GM21723 (cell line): ENCODE results near the gene NSMF.

Source experiments
- ATAC-seq: cut with Tn5 transposase; IDR thresholded peaks from one replicate; pipeline ENCODE4 v1.9.1; 2021; ENCODE audit warnings: mild to moderate bottlenecking, moderate library complexity; ENCODE audit not compliant: unreplicated experiment

The NSMF gene

DNA sequence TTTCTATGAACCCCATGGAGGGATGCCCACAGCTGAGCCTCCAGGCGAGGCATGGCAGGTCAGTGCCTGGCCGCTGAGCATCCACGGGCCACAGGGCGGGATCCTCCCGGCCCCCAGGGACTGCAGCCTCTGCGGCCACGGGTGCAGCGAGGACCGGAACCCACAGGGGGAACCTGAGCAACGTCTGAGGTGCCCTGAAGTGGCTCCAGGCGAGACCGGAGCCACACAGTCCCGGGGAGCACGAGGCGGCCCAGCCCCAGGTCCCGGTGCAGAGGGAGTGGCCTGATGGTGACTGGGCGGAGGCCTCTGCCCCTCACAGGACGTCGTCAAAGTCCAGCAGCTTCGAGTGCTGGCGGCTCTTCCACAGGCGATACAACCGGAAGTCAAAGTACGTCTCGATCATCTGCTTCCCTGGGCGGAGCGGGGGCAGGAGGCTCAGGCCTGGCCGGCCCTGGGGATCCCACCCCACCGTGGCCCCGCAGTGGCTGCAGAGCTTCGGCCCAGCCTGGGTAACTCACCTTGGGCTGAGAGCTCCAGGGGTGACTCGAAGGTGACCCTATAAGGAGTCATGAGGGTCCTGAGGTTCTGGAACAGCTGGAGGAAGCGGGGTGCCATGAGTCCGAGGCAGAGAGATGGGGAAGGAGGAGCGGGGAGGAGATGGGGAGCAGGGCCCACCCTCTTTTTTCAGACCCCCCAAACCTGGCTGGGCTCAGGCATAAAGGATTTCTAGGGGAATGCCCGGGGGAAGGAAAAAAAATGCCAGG lies 9.9 kb downstream of the NSMF start:
- ATAC-seq, result no peak

DNA sequence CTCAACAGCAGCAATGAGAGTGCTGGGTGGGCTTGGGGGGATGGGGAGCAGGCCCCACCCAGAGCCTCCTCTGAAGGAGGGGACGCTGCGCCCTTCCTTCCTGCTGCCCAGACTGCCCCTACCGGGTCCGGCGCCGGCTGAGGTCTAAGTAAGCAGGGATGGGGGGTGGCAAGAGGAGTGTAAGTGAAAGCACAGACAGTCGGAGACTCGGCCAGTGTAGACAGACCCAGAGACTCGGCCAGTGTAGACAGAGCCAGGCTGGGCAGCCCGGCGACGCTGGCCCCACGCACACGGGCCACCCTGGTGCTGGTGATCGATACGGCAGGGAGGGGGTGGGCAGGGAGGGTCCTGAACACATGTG lies 10.6 kb downstream of the NSMF start:
- no peak for ATAC-seq

DNA sequence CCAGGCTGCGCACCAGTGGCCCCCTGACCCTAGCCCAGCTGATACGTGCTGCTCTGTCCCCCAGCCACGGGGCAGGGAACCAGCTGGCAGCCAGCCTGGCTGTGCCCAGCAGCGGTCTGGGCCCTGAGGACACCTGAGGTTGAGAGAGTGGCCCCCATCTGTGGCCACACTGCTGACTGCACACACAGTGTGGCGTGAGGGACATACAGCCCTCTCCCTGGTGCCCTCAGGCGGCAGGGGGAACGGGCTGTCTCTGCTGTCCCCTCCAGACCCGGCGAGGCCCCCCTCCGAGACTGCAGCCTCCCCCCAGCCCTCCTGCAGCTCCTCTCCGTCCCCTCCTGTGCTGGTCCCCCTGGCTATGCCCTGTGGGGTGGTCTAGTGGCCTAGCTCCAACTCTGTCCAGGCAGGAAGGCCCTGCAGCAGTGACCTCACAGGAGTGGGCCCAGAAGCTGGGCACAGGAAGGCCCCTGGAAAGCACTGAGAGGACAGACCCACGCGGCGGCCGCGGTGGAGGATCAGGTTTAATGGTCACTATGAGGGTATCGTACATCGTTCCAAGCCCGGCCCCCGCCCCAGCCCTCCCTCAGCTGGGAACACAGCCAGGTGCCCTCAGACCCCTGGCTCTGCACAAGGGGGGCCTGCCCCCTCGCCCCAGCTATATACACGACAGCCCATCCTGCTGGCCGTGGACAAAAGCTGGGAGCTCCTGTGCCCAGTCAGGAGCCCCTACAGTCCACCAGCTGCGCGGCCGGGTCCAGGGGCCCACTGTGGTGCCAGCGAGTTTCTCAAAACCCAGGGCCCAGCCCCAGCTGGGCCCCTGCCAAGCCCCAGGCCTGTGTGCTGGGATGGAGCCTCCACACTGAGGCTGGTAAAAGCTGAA lies 11.2 kb downstream of the NSMF start:
- no peak for ATAC-seq

DNA sequence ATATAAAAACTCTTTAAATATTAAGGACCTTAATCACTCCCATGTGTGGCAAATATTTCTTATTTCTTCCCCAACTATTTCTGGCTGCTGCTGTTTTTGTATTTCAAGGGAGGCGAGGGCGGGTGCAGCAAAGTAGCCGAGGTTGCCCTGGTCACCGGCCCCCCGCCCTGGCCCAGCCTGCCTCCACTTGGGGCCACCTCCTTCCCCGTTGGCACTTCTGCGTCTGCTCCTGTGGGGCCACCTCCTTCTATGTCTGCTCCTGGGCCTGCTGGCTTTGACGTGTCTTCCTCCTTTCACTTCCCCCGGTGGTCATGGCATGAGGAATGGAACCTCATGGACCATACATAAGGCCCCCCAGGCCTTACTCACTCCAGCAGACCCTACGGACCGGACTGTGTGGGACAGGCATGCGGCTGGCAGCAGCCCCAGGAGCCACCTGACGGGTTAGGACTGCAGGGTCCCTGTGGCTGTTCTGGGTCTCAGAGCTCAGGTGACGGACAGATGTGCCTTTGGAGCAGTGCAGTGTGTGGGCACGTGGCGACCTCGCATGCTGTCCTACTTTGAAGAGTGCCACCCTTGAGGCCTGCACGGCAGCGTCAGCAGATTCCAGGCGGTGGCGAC lies 12.2 kb downstream of the NSMF start:
- no peak for ATAC-seq

DNA sequence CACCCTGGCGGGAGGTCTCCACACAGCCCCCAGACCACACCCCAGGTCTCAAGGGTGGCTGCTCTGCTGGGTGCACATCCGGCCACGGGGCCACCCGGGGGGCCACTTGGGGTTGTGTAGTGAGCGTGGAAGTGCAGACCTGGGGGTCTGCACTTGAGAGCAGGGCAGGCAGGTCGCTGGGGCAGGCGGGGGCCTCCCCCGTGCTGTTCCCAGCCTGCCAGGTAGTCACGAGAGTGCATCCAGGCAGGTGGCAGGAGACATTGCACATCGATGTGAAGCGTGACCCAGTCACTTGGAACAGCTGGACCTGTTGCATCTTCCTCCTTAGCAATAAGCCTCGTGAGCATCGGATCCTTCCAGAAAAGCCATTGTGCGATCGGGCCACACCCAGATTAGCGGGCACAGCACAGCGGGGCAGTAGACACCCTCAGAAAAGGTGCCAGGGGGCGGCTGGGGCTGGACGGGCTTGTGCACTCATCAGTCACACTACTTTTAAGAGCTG lies 13.2 kb downstream of the NSMF start:
- no peak for ATAC-seq

DNA sequence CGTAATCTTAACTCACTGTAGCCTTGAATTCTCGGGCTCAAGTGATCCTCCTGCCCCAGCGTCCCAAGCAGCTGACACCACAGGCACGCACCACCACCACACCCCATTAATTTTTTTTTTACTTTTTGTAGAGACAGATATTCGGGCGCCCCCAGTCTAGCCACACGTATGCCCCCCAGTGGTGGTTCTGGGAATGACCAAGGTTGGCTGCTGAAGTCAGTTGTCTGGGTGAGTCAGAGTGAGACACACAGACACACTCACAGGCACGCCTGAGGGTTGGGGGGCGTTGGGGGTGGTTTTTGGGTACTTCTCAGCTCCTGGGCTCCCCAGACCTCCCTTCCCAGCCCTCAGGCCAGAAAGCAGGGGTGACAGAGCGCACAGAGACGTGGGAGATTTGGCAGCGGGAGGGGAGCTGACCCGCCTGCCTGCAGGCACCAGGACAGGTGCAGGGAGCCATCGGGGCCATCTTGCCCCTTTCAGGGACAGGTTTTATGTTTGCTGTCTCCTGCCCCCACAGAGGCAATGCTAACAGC lies 13.8 kb downstream of the NSMF start:
- peak; percentile 78 for ATAC-seq

DNA sequence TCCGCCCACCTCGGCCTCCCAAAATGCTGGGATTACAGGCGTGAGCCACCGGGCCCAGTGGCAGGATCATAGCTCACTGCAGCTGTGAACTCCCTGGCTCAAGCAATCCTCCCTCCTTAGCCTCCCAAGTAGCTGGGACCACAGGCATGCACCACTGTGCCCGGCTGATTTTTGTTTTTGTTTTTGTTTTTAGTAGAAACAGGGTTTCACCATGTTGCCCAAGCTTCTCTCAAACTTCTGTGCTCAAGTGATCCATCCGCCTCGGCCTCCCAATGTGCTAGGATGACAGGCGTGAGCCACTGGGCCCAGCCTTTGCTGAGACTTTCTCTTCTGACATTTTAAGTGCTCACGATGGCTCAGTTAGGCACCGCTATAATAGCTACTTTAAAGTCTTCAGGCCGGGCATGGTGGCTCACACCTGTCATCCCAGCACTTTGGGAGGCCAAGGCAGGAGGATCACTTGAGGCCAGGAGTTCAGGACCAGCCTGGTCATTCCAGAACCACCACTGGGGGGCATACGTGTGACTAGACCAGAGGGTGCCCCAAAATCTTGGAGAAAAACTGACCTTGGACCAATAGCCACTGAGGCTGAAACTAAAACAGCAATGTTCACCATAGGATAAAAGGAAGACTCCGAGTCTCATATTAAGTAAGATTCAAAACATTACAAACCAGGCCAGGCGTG lies 14.9 kb downstream of the NSMF start:
- ATAC-seq, result no peak

DNA sequence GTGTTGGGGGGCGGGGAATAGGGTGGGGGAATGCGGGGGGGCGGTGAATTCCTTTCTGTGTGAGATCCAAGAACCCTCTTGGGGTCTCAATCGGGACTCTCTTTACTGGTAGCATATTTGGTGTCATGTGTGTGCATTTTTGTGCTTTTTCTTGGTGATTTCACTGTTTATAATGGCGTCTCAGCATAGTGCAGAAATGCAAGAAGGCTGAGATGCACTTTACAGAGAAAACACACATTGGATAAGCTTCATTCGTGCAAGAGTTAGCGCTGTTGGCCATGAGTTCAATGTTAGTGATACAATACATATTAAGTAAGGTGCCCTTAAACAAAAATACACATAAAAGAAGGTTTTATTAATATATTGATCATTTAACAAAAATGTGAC lies 17.2 kb downstream of the NSMF start:
- ATAC-seq, result no peak

DNA sequence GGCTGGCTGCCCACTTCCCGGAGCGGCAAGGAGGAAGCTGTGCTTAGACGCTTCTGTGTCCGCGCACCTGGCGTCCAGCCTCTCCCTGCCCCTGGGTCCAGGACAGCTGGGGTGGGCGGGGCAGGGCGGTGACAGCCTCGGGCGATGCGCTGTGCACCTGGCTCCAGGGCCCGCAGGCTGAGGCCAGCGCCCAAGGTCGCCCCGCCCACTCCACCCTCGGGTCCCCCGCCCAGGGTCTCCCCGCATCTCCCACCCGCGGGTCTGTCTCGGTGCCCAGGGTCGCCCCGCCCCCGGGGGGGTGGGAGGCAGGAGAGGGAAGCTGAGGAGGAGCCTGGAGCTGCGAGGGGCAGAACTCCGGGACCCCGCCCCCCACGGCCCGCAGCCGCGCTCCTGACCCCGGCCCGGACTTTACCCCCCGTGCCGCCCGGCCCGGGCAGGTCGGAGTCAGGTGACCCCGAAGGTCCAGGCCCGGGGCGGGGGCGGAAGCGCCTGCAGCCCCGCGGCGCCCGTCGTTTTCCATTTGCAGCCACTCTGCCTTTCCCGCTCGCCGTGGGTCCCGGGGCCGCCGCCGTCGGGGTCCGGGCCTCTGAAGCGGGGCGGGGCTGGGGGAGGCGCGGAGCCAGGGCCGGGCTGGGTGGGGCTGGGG lies 17.7 kb downstream of the NSMF start, which contains the start of gene ENTPD8:
Gene ENTPD8, minus strand, starts transcription at position 69 of the 646 bp plus-strand sequence. CDS start 3,072 bp downstream, outside the sequence.
- no peak for ATAC-seq

DNA sequence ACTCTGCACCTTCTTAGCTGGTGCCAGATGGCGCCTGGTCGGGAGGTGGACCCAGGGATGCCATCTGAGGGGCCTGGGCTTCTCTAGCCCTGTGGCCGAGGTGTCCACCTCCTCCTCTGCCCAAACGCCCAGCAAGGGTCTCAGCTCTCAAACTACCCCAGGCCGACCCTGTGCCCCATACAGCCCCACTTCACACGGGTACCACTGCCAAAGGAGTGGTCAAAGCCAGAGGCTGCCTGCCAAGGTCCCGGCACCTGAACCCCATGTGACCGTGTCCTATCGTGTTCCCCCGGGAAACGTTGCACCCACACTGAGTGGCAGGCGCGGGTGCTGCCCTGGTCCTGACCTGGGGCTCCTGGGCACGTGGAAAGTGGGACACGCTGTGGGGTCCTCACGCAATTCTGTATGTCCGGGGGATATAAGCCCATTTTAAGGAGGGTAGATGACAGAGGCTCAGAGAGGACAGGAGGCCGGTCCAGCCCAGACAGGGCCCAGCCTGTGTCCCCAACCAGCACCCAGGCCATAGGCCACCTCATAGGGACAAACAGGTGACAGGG lies 19.9 kb downstream of the NSMF start:
- ATAC-seq, result no peak

DNA sequence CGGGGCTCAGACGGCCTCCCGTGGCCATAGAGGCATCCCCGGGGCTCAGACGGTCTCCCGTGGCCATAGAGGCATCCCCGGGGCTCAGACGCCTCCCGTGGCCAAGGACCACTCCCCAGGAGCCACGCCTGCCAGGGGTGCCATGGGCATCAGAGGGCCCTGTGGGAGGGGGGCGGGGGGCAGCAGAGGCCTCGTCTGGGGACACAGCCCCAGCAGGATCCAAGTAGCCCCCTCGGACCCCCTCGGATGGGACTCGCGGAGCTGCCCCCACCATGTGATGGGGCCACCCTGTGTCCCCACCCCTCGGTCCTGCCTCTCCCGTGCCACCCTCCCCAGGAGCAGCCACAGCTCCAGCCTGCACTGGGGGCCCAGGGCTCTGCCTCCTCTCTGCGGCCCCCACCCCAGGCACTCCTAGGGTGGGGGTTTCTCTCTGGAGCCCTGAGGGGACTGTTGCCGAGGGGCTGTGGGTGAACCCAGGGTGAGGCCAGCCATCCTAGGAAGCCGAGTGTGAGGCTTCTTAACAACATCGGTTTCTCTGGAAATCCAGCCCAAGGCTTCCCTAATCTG lies 20.5 kb downstream of the NSMF start:
- no peak for ATAC-seq

DNA sequence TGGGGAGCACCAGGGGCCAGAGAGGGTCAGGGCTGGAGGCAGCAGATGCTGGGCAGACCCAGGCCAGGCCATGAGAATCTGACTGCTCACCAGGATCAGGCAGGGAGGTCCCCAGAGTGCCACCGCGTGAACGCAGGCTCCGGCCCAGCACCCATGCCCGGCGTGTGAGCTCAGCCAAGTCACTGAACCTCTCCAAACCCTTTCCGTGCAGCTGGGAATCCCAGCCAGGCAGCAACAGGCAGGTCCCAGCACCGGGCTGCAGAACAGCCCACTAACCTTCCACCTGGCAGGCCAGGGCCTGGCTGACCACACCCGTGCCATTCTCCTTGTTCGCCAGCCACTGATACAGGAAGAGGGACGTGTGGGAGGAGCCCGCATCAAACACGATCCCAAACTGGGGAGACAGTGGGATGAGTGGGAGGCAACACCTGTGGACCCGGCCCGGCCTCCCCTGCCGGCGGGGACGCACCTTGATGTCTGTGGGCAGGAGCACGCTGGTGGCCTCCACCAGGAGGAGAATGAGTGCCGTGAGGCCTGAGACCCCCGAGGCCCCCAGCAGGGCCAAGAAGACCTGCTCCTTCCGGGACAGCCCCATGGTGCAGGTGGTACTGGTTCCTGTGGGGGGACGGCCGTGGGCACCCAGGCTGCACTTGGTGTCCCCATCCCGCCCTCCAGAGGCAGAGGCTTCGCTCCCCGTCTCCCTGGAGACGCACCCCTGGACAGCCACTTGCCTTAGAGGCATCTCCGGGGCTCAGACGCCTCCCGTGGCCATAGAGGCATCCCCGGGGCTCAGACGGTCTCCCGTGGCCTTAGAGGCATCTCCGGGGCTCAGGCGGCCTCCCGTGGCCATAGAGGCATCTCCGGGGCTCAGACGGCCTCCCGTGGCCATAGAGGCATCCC lies 21.2 kb downstream of the NSMF start:
- ATAC-seq, result no peak

DNA sequence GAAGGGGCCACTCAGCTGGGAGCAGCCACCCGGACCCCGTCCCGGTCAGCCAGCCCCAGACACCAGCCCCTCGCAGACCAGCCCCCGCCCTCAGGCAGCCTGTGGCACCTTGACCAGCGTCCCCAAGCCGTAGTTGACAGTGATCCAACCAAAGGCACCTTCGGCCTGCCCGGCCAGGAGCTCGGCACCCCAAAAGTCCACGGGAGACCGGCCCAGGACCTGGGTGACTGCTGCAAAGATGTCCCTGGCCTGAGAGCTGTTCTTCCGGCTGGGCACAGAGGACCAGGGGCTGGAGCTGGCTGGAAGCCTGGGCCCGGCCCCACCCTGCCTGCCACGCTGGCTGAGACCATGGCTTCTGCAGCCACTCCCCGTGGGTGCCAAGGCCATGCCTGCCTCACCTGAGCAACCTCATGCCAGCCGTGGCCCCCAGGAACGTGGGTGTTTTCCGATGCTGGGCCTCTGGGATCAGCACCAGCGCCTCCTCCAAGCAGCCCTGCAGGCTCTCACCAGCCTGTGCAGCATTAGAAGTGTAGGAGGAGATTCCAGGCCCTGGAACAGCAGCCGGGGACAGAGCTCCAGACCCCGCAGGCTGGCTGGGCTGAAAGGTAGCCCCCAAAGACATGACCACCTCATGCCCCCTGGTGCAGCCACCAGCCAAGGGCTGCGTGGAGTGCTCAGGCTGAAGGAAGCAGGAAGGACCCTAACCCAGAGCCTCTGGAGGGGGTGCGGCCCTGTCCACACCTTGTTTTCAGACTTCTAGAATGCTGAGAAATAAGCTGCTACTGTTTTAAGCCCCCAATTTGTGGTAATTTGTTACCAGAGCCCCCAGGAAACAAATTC lies 22.2 kb downstream of the NSMF start:
- no peak for ATAC-seq

DNA sequence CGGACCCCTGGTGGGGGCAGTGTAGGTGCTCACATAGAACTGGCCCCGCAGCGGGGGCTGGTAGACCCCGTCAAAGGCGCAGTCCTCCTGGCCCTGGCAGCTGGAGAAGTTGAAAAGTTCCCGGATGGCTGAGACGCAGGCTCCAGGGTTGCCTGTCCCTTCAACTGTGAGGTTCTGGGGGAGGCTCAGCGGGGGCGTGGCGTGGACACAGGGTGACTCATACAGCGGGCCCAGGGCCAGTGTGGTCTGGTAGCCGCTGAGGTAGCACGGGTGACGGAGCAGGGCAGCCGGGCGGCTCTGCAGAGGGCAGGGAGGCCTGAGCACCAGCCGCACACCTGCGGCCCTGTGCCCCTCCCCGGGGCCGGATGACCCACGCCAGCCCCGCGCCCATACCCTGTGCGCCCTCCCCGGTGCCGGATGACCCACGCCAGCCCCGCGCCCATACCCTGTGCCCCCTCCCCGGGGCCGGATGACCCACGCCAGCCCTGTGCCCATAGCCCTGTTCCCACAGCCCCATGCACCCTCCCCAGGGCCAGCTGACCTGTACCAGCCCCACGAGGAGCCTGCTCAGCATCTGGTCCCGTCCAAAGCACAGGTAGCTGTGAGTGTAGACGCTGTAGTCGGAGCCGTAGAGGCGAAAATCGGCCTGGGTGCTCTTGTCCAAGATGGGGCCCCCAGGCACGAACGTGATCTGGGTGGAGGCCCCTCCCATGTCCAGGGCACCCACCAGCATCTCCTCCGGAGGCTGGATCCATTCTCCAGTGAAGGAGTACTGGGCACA lies 23.0 kb downstream of the NSMF start:
- no peak for ATAC-seq

DNA sequence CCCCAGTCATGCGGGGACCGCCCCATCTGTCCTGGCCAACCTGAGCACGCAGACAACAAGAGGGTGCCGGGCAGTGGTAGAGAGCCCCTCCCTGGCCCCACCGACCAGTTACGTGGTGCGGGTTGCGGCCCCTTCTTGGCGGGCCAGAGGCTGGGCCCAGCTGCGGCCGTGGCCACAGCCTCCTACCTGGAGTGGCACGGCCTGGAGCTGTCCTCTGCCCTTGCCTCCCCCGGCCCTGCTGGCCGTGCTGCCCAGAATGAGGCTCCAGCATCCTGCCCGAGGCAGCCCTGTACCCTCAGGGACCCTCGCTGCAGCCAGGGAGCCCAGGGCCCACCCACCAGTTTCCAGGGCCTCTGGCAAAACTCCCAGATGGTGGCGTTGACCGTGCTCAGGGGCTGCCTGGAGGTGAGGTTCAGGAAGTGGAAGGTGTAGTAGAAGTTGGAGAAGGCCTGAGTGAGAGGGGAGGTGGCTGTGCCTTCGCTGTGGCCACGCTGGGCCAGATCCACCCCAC lies 23.7 kb downstream of the NSMF start:
- no peak for ATAC-seq

DNA sequence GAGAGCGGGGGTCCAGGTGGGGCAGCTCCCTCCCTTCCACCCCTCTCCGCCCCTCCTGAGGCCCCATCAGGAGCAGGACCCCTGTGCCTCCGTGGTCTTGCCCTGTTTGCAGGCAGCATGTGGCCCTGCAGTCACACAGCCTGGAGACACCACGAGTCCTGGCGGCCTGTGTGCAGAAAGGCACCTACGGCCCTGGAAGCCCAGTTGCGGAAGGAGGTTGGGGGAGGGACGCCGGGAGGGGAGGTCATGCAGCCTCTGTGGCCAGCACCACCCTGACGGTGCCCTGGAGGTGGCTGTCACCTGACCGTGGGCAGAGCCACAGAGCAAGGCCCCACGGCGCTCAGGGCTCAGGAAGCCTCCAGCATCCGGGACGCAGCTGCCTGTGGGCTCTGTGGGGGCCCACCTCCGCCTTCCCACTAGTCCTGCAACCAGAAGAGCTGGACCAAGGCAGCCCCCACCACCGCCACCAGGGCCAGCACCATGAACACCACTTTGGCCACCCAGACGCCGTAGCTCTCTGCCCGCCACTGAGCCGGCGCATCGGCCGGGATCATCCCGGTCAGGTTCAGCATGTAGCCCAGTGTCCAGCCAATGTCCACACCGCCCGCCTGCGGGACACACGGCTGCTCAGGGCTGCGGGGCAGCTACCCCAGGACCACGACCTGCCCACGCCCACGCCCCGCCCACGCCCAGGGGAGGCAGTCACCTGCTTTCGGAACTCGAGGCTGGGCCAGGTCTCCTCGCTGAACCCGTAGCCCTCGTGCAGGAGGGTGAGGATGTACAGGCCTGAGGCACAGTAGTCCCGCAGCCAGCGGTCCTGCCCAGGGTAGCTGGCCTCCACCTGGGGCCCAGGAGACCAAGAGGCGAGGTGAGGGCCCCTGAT lies 24.4 kb downstream of the NSMF start:
- no peak for ATAC-seq
